ENCODE results near the gene TLE1. TPM values are rescaled to one million over a fixed set of nuclear protein-coding genes. Genes with fewer than 3 reads are reported as not detected.

TLE1 gene
- total RNA-seq, 1 experiment from 2014 or later = 46.2 TPM

DNA sequence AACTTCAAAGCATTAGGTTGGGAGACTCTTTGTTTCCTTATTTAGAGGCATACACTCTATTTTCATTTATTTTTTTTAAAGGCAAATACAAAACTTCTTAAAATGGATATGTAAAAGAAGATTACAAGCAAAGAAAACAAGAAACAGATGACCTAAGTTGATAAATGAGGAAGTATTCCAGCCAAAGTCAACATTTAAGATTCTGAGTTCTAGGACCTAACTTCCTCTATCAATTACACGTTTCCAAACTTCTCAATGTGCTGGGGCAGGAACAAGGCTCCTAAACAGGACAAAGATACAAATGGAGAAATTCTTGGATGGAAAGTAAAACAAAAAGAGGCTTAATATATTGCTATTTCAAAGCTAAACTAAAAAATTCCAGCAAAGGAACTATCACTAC lies 89.5 kb downstream of the TLE1 start:
- BruUV-seq (replicated peaks) = no TSS peak
- H3K4me3 Mint-ChIP-seq (ENCODE audit: low read depth, unreplicated experiment) = no peak overlapping the region
- H3K9me3 Mint-ChIP-seq (ENCODE audit: low read depth, unreplicated experiment) = no peaks in the 10 kb centered on the region
- no peaks in the 10 kb centered on the region for H3K27me3 Mint-ChIP-seq (ENCODE audit: unreplicated experiment)
- CTCF ChIA-PET = no interaction called here
- no peak for DNase-seq
- peaks cover 17% of the 10 kb centered on the region for H3K36me3 Mint-ChIP-seq (ENCODE audit: insufficient read depth, unreplicated experiment)
- intact Hi-C loops (cut with micrococcal nuclease; ENCODE audit: unreplicated experiment) = no loop called here
- H3K27ac Mint-ChIP-seq (ENCODE audit: unreplicated experiment) = no peak overlapping the region
- peaks cover 23% of the 10 kb centered on the region for H3K4me1 Mint-ChIP-seq (ENCODE audit: low read depth, unreplicated experiment)
- TF ChIP-seq, protein P1, sequence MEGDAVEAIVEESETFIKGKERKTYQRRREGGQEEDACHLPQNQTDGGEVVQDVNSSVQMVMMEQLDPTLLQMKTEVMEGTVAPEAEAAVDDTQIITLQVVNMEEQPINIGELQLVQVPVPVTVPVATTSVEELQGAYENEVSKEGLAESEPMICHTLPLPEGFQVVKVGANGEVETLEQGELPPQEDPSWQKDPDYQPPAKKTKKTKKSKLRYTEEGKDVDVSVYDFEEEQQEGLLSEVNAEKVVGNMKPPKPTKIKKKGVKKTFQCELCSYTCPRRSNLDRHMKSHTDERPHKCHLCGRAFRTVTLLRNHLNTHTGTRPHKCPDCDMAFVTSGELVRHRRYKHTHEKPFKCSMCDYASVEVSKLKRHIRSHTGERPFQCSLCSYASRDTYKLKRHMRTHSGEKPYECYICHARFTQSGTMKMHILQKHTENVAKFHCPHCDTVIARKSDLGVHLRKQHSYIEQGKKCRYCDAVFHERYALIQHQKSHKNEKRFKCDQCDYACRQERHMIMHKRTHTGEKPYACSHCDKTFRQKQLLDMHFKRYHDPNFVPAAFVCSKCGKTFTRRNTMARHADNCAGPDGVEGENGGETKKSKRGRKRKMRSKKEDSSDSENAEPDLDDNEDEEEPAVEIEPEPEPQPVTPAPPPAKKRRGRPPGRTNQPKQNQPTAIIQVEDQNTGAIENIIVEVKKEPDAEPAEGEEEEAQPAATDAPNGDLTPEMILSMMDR (IDR thresholded peaks at IDR 0.05; ENCODE audit: unreplicated experiment) = no peak

DNA sequence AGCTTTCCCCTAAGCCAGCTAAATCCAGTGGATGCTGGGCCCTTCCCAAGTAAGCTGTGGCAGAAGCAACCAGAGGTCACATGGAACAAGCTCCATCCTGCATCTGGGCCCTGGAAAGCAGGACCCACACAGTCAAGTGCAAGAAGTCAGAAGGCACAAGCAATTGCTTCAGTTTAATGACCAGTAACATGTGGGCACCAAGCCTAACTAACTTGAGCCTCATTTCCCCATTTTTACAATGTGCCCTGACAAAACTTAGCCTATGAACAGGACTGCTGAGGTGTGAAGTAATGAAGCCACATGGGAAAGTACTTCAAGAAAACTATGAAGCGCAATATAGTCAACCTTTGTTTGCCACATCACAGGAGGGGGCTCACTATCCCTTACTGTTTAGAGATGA lies 90.5 kb downstream of the TLE1 start:
- BruUV-seq (replicated peaks) = no TSS peak
- no peaks in the 10 kb centered on the region for H3K27me3 Mint-ChIP-seq (ENCODE audit: unreplicated experiment)
- DNase-seq = no peak
- no peaks in the 10 kb centered on the region for H3K9me3 Mint-ChIP-seq (ENCODE audit: low read depth, unreplicated experiment)
- H3K4me1 Mint-ChIP-seq (ENCODE audit: low read depth, unreplicated experiment) = peaks cover 23% of the 10 kb centered on the region
- H3K27ac Mint-ChIP-seq (ENCODE audit: unreplicated experiment) = no peak overlapping the region
- no peak overlapping the region for H3K4me3 Mint-ChIP-seq (ENCODE audit: low read depth, unreplicated experiment)
- peaks cover 17% of the 10 kb centered on the region for H3K36me3 Mint-ChIP-seq (ENCODE audit: insufficient read depth, unreplicated experiment)
- CTCF ChIA-PET = no interaction called here
- intact Hi-C loops (cut with micrococcal nuclease; ENCODE audit: unreplicated experiment) = no loop called here
- TF ChIP-seq, protein P1 (IDR thresholded peaks at IDR 0.05; ENCODE audit: unreplicated experiment) = no peak

DNA sequence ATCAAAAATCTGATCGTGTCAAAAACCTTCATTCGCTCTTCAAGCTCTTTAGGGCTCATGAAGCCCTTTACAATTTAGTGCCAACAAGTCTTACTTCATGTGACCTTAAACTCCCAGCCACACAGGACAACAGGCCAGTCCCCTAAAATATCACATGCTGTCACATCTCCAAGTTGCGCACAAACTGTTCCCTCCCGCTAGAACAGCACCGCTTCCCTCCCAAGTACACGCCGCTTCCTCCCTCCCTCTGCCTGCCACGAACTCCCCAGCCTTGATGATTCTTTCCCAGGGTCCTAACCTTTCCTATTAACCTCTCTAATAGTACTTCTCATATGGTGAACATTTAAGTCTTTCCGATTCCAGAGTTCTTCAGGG lies 91.2 kb downstream of the TLE1 start:
- Mint-ChIP-seq H3K27ac (ENCODE audit: unreplicated experiment) (no peak overlapping the region), H3K4me3 (ENCODE audit: low read depth, unreplicated experiment) (no peak overlapping the region), H3K9me3 (ENCODE audit: low read depth, unreplicated experiment) (no peaks in the 10 kb centered on the region), H3K27me3 (ENCODE audit: unreplicated experiment) (no peaks in the 10 kb centered on the region), H3K4me1 (ENCODE audit: low read depth, unreplicated experiment) (peaks cover 23% of the 10 kb centered on the region), H3K36me3 (ENCODE audit: insufficient read depth, unreplicated experiment) (peaks cover 17% of the 10 kb centered on the region)
- no peak for DNase-seq
- TF ChIP-seq, protein P1 (IDR thresholded peaks at IDR 0.05; ENCODE audit: unreplicated experiment) = no peak
- CTCF ChIA-PET = no interaction called here
- intact Hi-C loops (cut with micrococcal nuclease; ENCODE audit: unreplicated experiment) = no loop called here
- no TSS peak for BruUV-seq (replicated peaks)

DNA sequence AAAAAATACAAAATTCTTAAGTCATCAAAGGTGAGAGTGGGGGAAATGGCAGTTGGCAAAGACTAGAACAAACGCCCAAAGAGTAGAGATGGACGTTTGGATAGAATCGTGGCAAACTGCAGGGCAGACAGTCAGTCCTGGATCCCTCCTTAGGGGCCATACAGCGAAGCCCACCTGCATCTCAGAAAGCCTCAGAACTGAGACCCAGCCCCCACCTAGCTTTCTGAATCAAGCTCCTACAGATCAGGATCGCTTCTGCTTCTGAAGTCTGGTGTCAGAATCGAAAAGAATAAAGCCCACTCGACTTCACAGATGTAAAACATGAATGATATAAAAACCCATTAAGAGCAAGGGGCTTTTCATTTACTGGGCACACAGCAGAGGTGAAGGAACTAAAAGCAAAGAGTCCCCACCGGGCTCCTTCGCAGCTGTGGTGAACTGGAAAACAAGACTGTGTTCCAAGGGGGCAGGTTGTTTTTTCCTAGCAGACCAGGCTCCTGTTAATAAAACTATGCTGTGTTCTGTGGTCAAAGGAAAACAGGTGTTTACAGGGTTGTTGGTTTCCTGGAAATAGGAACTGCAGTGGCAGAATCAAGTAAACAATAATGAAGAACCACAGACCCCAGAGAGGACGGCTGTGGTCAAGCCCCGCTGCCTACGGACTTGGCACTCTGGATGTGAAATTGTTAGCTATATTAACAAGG lies 91.8 kb downstream of the TLE1 start:
- intact Hi-C loops (cut with micrococcal nuclease; ENCODE audit: unreplicated experiment) = no loop called here
- Mint-ChIP-seq H3K4me1 (ENCODE audit: low read depth, unreplicated experiment) (peaks cover 19% of the 10 kb centered on the region), H3K27me3 (ENCODE audit: unreplicated experiment) (no peaks in the 10 kb centered on the region), H3K36me3 (ENCODE audit: insufficient read depth, unreplicated experiment) (peaks cover 16% of the 10 kb centered on the region), H3K27ac (ENCODE audit: unreplicated experiment) (no peak overlapping the region), H3K4me3 (ENCODE audit: low read depth, unreplicated experiment) (no peak overlapping the region), H3K9me3 (ENCODE audit: low read depth, unreplicated experiment) (no peaks in the 10 kb centered on the region)
- TF ChIP-seq, protein P1 (IDR thresholded peaks at IDR 0.05; ENCODE audit: unreplicated experiment) = no peak
- CTCF ChIA-PET = no interaction called here
- DNase-seq = no peak
- BruUV-seq (replicated peaks) = no TSS peak

All from Calu3 (cell line).